NCI-H187 treated with DMSO at 0.1 percent for 48 hours (cell line): ENCODE results near the gene CDHR5.

Experiments
- DNase-seq: peaks from one replicate; lab custom pipeline; 2025; lab: John Stamatoyannopoulos, UW

The CDHR5 gene

DNA sequence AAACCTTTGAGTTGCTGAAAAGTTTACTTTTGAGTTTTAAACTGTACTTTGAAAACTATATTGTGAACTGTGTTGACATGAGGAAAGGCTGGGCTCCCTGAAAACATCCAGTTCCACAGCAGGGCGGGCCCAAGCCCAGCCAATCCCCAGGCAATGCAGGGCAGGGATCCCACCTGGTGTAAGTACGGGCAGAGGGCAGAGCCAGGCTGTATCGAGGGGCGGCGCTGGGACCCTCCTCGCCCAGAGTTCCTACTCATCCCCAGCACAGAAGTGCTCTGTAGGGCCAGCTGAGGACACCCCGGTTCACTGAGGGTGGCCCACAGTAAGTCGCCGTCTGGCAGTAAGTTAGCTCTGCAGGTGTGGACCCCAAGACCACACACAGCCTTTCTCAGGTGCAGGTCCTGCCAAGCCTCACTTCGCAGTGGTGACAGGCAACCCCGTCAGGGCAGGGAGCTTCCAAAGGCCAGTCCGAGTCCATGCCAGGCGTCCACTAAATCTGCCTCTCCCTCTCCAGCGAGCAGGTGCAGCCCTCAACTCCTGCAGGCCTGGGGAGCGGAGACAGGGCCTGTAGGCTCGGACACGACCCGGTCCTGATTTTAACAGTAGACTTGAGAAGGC lies 57.6 kb downstream of the CDHR5 start:
- DNase-seq = no peak
